ENCODE measurements around the gene CACNB4. TPM values are rescaled to one million over a fixed set of nuclear protein-coding genes. Genes with fewer than 3 reads are reported as not detected.

CACNB4 gene
- total and polyA plus RNA-seq, 9 of the 15 experiments (the other 6 are each of a cell fraction or from before 2014, with no cell fraction given) = 0.01 to 0.20 (median 0.04) TPM; not detected in 1

GRCh38 chr2:151927501-151928221 is 171.2 kb downstream of the CACNB4 start:
- H3K9me3 ChIP-seq (replicated peaks; ENCODE audit: control insufficient read depth, insufficient read depth, low read depth, low read length) = no peaks in the 10 kb centered on the region
- H3K4me3 ChIP-seq = no peak overlapping the region
- intact Hi-C loops (cut with micrococcal nuclease) (no loop called here), in situ Hi-C loops (cut with MboI) (no loop called here)
- H3K9ac ChIP-seq (ENCODE audit: insufficient read depth in 1 of 2, low read depth in 2 of 2, low read length in 2 of 2) = no peak overlapping the region
- DNase-seq (ENCODE audit: extremely low read depth in 1 of 4, low spot score in 3 of 4) (no peak), FAIRE-seq (no peak), ATAC-seq (peak; percentile 50)
- ChIA-PET CTCF (ENCODE audit: low intra/inter-chr PET ratio) (no interaction called here), POLR2A (no interaction called here)
- H3K9me1 ChIP-seq (ENCODE audit: control insufficient read depth, insufficient read depth, low read length) = no peaks in the 10 kb centered on the region
- H3K27me3 ChIP-seq (ENCODE audit: control insufficient read depth in 2 of 2, insufficient read depth in 2 of 2, low read length in 2 of 2) = peaks cover 2 to 8% of the 10 kb centered on the region in 2 experiments; a peak in 2 of 5 replicates
- H3K36me3 ChIP-seq (ENCODE audit: control insufficient read depth, insufficient read depth, low read length) = no peaks in the 10 kb centered on the region
- no peak overlapping the region for H3K4me2 ChIP-seq (ENCODE audit: insufficient read depth, low read length)
- H3K27ac ChIP-seq (ENCODE audit: extremely low read depth, low read depth, low read length) = no peak overlapping the region
- BruUV-seq (replicated peaks) = no TSS peak
- H4K20me1 ChIP-seq (replicated peaks; ENCODE audit: control insufficient read depth, insufficient read depth, low read length) = no peaks in the 10 kb centered on the region
- H2AFZ ChIP-seq (ENCODE audit: low read depth, low read length) = no peak overlapping the region
- no peaks in the 10 kb centered on the region; a peak in 2 of 5 replicates for H3K4me1 ChIP-seq (replicated peaks in 1 of 2; ENCODE audit: control insufficient read depth in 2 of 2, insufficient read depth in 2 of 2, low read length in 2 of 2)
- H3K79me2 ChIP-seq (ENCODE audit: control insufficient read depth, insufficient read depth, low read length) = no peaks in the 10 kb centered on the region
- under 1% methylated on average over 7 of the region's 7 CpGs for WGBS (ENCODE audit: insufficient coverage, low coverage, missing lambda C conversion rate)
- TF ChIP-seq IFI16 (CRISPR knock-in tag; IDR thresholded peaks at IDR 0.05) (no peak), MAFG (tag; conservative IDR thresholded peaks at IDR 0.05) (peak; percentile 33; the same call in 1 of the 2 replicates), ZNF274 (IDR thresholded peaks at IDR 0.05; ENCODE audit: borderline replicate concordance, low read depth, low read length) (no peak), MAFF (IDR thresholded peaks at IDR 0.05; ENCODE audit: low read length) (no peak), SMAD3 (CRISPR knock-in tag; conservative IDR thresholded peaks at IDR 0.05) (no peak), ZNF551 (CRISPR knock-in tag; IDR thresholded peaks at IDR 0.05) (no peak), ZNF134 (CRISPR knock-in tag; conservative IDR thresholded peaks at IDR 0.05) (peak; percentile 55), FOS (IDR thresholded peaks at IDR 0.05; ENCODE audit: extremely low read depth, insufficient read length) (no peak), YBX1 (IDR thresholded peaks at IDR 0.05) (no peak), TRIM28 (IDR thresholded peaks at IDR 0.05) (no peak), E4F1 (CRISPR knock-in tag; IDR thresholded peaks at IDR 0.05; ENCODE audit: borderline replicate concordance) (no peak), ZNF778 (CRISPR knock-in tag; IDR thresholded peaks at IDR 0.05) (no peak), REST (IDR thresholded peaks at IDR 0.05; ENCODE audit: borderline replicate concordance) (no peak), REST (CRISPR knock-in tag; IDR thresholded peaks at IDR 0.05; ENCODE audit: low read depth) (no peak)

All from K562 (cell line).